Measurements from ENCODE around the gene TPRG1.

TPRG1 gene

GRCh38 chr3:189204167-189204866 is 32.5 kb downstream of the TPRG1 start:
- Histone ChIP-seq H3K9ac (ENCODE audit: low read depth, low read length) (no peak overlapping the region), H3K36me3 (ENCODE audit: control insufficient read depth, insufficient read depth, low read length) (no peaks in the 10 kb centered on the region), H3K9me3 (ENCODE audit: control insufficient read depth, insufficient read depth, low read length) (no peaks in the 10 kb centered on the region), H3K4me1 (ENCODE audit: control insufficient read depth, insufficient read depth, low read length) (no peaks in the 10 kb centered on the region), H3K4me3 (ENCODE audit: low read depth, low read length) (no peak overlapping the region), H3K27me3 (ENCODE audit: control insufficient read depth, insufficient read depth, low read length) (no peaks in the 10 kb centered on the region)

DNA sequence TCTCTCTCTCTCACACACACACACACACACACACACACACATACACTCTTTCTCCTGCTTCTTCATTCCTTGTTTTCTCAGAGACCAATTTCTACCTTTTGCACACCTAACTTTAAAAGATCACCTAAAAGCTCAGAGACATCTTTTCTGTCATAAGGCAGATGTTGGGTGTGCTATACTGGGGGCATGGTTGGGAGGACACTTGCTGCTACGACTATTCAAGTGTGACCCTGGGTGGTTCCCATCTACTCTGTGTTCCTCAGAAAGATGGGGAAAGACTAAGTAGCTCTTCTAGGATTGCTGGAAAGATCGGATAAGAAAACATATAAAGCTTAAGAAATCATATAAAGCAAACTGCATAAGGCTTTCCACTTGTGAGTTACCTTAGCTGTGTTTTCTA is 33.2 kb downstream of the TPRG1 start:
- Histone ChIP-seq H3K4me1 (ENCODE audit: control insufficient read depth, insufficient read depth, low read length) (no peaks in the 10 kb centered on the region), H3K9me3 (ENCODE audit: control insufficient read depth, insufficient read depth, low read length) (no peaks in the 10 kb centered on the region), H3K27me3 (ENCODE audit: control insufficient read depth, insufficient read depth, low read length) (no peaks in the 10 kb centered on the region)

GRCh38 chr3:189210251-189210770 is 38.5 kb downstream of the TPRG1 start:
- Histone ChIP-seq H3K36me3 (ENCODE audit: control insufficient read depth, insufficient read depth, low read length) (no peaks in the 10 kb centered on the region), H3K27me3 (ENCODE audit: control insufficient read depth, insufficient read depth, low read length) (no peaks in the 10 kb centered on the region), H3K4me1 (ENCODE audit: control insufficient read depth, insufficient read depth, low read length) (no peaks in the 10 kb centered on the region), H3K9me3 (ENCODE audit: control insufficient read depth, insufficient read depth, low read length) (no peaks in the 10 kb centered on the region), H3K4me3 (ENCODE audit: low read depth, low read length) (no peak overlapping the region), H3K9ac (ENCODE audit: low read depth, low read length) (no peak overlapping the region)

More for the DNA sequence above, 33.2 kb downstream of the TPRG1 start:
- H3K4me3 ChIP-seq (ENCODE audit: low read depth, low read length) = no peak overlapping the region
- H3K9ac ChIP-seq (ENCODE audit: low read depth, low read length) = no peak overlapping the region
- H3K36me3 ChIP-seq (ENCODE audit: control insufficient read depth, insufficient read depth, low read length) = no peaks in the 10 kb centered on the region

- no peaks in the 10 kb centered on the region for H3K36me3 ChIP-seq (ENCODE audit: control insufficient read depth, insufficient read depth, low read length)
- no peak overlapping the region for H3K9ac ChIP-seq (ENCODE audit: low read depth, low read length)
Measured at GRCh38 chr3:189212681-189213080, 40.9 kb downstream of the TPRG1 start.

GRCh38 chr3:189214651-189215050 is 42.9 kb downstream of the TPRG1 start:
- no peak overlapping the region for H3K9ac ChIP-seq (ENCODE audit: low read depth, low read length)
- H3K4me1 ChIP-seq (ENCODE audit: control insufficient read depth, insufficient read depth, low read length) = no peaks in the 10 kb centered on the region
- H3K9me3 ChIP-seq (ENCODE audit: control insufficient read depth, insufficient read depth, low read length) = no peaks in the 10 kb centered on the region
- no peak overlapping the region for H3K4me3 ChIP-seq (ENCODE audit: low read depth, low read length)
- H3K27me3 ChIP-seq (ENCODE audit: control insufficient read depth, insufficient read depth, low read length) = no peaks in the 10 kb centered on the region
- H3K36me3 ChIP-seq (ENCODE audit: control insufficient read depth, insufficient read depth, low read length) = no peaks in the 10 kb centered on the region

More at GRCh38 chr3:189212681-189213080, 40.9 kb downstream of the TPRG1 start:
- H3K4me1 ChIP-seq (ENCODE audit: control insufficient read depth, insufficient read depth, low read length) = no peaks in the 10 kb centered on the region
- no peaks in the 10 kb centered on the region for H3K9me3 ChIP-seq (ENCODE audit: control insufficient read depth, insufficient read depth, low read length)
- no peak overlapping the region for H3K4me3 ChIP-seq (ENCODE audit: low read depth, low read length)
- H3K27me3 ChIP-seq (ENCODE audit: control insufficient read depth, insufficient read depth, low read length) = no peaks in the 10 kb centered on the region

- Histone ChIP-seq H3K9ac (ENCODE audit: low read depth, low read length) (no peak overlapping the region), H3K4me1 (ENCODE audit: control insufficient read depth, insufficient read depth, low read length) (no peaks in the 10 kb centered on the region), H3K36me3 (ENCODE audit: control insufficient read depth, insufficient read depth, low read length) (no peaks in the 10 kb centered on the region), H3K9me3 (ENCODE audit: control insufficient read depth, insufficient read depth, low read length) (no peaks in the 10 kb centered on the region), H3K27me3 (ENCODE audit: control insufficient read depth, insufficient read depth, low read length) (no peaks in the 10 kb centered on the region), H3K4me3 (ENCODE audit: low read depth, low read length) (no peak overlapping the region)
Measured at GRCh38 chr3:189222927-189223636, 51.3 kb downstream of the TPRG1 start.

- no peak overlapping the region for H3K9ac ChIP-seq (ENCODE audit: low read depth, low read length)
- no peaks in the 10 kb centered on the region for H3K4me1 ChIP-seq (ENCODE audit: control insufficient read depth, insufficient read depth, low read length)
- H3K4me3 ChIP-seq (ENCODE audit: low read depth, low read length) = no peak overlapping the region
- no peaks in the 10 kb centered on the region for H3K27me3 ChIP-seq (ENCODE audit: control insufficient read depth, insufficient read depth, low read length)
- H3K36me3 ChIP-seq (ENCODE audit: control insufficient read depth, insufficient read depth, low read length) = no peaks in the 10 kb centered on the region
- no peaks in the 10 kb centered on the region for H3K9me3 ChIP-seq (ENCODE audit: control insufficient read depth, insufficient read depth, low read length)
Measured at GRCh38 chr3:189225431-189225830, 53.7 kb downstream of the TPRG1 start.

- H3K27me3 ChIP-seq (ENCODE audit: control insufficient read depth, insufficient read depth, low read length) = no peaks in the 10 kb centered on the region
- H3K4me1 ChIP-seq (ENCODE audit: control insufficient read depth, insufficient read depth, low read length) = no peaks in the 10 kb centered on the region
Measured at GRCh38 chr3:189227249-189227648, 55.5 kb downstream of the TPRG1 start.

DNA sequence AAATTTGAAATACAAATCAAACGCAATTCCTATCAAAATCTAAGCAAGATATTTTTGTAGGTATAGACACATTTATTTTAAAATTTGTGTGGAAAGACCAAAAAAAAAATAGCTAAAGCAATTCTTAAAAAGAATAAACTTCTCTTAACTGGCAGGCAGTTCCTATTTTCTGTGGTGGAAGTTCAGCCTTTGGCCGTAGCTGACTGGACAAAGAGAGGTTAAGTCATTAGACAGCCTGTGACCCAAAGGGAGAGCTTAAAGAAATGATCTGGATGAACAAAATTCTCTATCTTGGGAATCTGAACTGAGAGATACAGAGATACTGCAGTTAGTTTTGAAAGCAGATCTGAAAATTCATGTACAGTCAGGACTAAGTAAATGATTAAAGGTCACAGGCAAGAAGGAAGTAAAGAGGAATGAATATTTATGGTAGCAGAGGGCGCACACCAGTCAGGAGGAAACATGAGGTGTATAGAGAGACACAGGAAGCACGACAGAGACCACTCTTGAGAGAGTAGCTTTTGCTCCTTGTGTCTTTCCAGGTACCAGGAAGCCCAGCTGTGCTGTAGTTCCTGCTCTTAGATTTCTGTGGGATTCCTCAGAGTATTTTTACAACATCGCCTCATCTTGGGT is 57.5 kb downstream of the TPRG1 start:
- H3K4me1 ChIP-seq (ENCODE audit: control insufficient read depth, insufficient read depth, low read length) = no peaks in the 10 kb centered on the region
- H3K27me3 ChIP-seq (ENCODE audit: control insufficient read depth, insufficient read depth, low read length) = no peaks in the 10 kb centered on the region
- no peak overlapping the region for H3K4me3 ChIP-seq (ENCODE audit: low read depth, low read length)
- no peaks in the 10 kb centered on the region for H3K9me3 ChIP-seq (ENCODE audit: control insufficient read depth, insufficient read depth, low read length)
- no peak overlapping the region for H3K9ac ChIP-seq (ENCODE audit: low read depth, low read length)
- H3K36me3 ChIP-seq (ENCODE audit: control insufficient read depth, insufficient read depth, low read length) = no peaks in the 10 kb centered on the region

More at GRCh38 chr3:189227249-189227648, 55.5 kb downstream of the TPRG1 start:
- no peak overlapping the region for H3K4me3 ChIP-seq (ENCODE audit: low read depth, low read length)
- H3K9me3 ChIP-seq (ENCODE audit: control insufficient read depth, insufficient read depth, low read length) = no peaks in the 10 kb centered on the region
- no peak overlapping the region for H3K9ac ChIP-seq (ENCODE audit: low read depth, low read length)
- no peaks in the 10 kb centered on the region for H3K36me3 ChIP-seq (ENCODE audit: control insufficient read depth, insufficient read depth, low read length)

- no peak overlapping the region for H3K9ac ChIP-seq (ENCODE audit: low read depth, low read length)
- no peaks in the 10 kb centered on the region for H3K27me3 ChIP-seq (ENCODE audit: control insufficient read depth, insufficient read depth, low read length)
Measured at GRCh38 chr3:189232790-189233189, 61.0 kb downstream of the TPRG1 start.

DNA sequence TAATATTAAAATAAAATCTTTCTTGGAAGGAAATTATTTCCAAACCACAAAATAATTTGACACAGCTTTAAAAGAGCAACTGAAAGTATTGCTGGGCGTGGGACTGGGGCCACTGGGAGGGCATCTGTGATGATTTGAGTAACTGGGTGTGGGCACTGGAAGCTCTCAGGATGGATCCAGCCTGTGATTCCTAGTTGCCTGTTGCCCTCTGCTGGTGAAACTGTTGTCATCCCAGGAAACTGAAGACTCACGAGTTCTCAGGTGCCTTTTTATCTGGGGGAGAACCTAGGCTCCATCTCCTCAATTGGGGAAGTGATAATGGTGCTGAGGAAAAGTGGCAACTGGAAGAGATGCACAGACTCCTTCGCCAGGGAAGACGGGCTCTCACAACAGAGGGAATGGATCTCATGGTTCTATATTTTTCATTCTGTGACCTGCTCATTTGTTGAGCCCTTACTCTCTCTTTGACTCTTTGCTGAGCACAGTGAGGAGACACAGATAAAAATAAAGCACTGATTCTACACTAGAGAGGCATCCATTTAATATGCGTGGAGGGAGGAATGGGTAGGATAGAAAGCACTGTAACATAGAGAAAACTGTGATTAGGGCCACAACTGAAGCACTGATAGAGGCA is 61.6 kb downstream of the TPRG1 start:
- no peaks in the 10 kb centered on the region for H3K9me3 ChIP-seq (ENCODE audit: control insufficient read depth, insufficient read depth, low read length)
- H3K4me3 ChIP-seq (ENCODE audit: low read depth, low read length) = no peak overlapping the region
- no peak overlapping the region for H3K9ac ChIP-seq (ENCODE audit: low read depth, low read length)
- no peaks in the 10 kb centered on the region for H3K4me1 ChIP-seq (ENCODE audit: control insufficient read depth, insufficient read depth, low read length)
- H3K27me3 ChIP-seq (ENCODE audit: control insufficient read depth, insufficient read depth, low read length) = no peaks in the 10 kb centered on the region
- no peaks in the 10 kb centered on the region for H3K36me3 ChIP-seq (ENCODE audit: control insufficient read depth, insufficient read depth, low read length)

More at GRCh38 chr3:189232790-189233189, 61.0 kb downstream of the TPRG1 start:
- H3K4me3 ChIP-seq (ENCODE audit: low read depth, low read length) = no peak overlapping the region
- H3K4me1 ChIP-seq (ENCODE audit: control insufficient read depth, insufficient read depth, low read length) = no peaks in the 10 kb centered on the region
- H3K9me3 ChIP-seq (ENCODE audit: control insufficient read depth, insufficient read depth, low read length) = no peaks in the 10 kb centered on the region
- no peaks in the 10 kb centered on the region for H3K36me3 ChIP-seq (ENCODE audit: control insufficient read depth, insufficient read depth, low read length)
